Activated naive CD4-positive, alpha-beta T cell treated with anti-CD3 and anti-CD28 coated beads for 36 hours (primary cell): ENCODE data around the gene ARHGAP24. TPM values are rescaled to one million over a fixed set of nuclear protein-coding genes. Genes with fewer than 3 reads are reported as not detected.

Experiments used
- CTCF ChIA-PET: fragments of 350-600 bp; sonication (Branson Sonifier 250); formaldehyde crosslinking; loops from one replicate; lab custom pipeline; 2021; ENCODE audit warnings: antibody characterized with exemption; lab: Charles Lee
- DNase-seq: peaks from one replicate; pipeline ENCODE4 v3.0.0-alpha.2; 2020
- H3K27ac Mint-ChIP-seq: one replicate; pipeline ENCODE4 v1.8.0; 2021; ENCODE audit warnings: mild to moderate bottlenecking, mixed read lengths
- H3K27me3 Mint-ChIP-seq: one replicate; pipeline ENCODE4 v1.8.0; 2021; ENCODE audit warnings: low read depth, mixed read lengths
- H3K36me3 Mint-ChIP-seq: one replicate; pipeline ENCODE4 v1.8.0; 2021; ENCODE audit warnings: low read depth, mixed read lengths
- H3K4me1 Mint-ChIP-seq: one replicate; pipeline ENCODE4 v1.8.0; 2021; ENCODE audit warnings: low read depth, mixed read lengths
- H3K4me3 Mint-ChIP-seq: one replicate; pipeline ENCODE4 v1.8.0; 2021; ENCODE audit warnings: mild to moderate bottlenecking, moderate library complexity, mixed read lengths
- H3K9me3 Mint-ChIP-seq: one replicate; pipeline ENCODE4 v1.8.0; 2021; ENCODE audit warnings: mixed read lengths
- intact Hi-C: fragments of 100-400 bp; cut with micrococcal nuclease; formaldehyde crosslinking; loops from one replicate; pipeline ENCODE4 v1.15.1; 2023
- total RNA-seq, 2 experiments: library from RNA; stranded (reverse); gene quantifications; one replicate each; pipeline ENCODE4 v1.2.3, GENCODE V29; 2021

ARHGAP24 gene
- total RNA-seq, 2 experiments from 2014 or later, result not detected

GRCh38 chr4:85544751-85545150, 69.8 kb downstream of the ARHGAP24 start:
- CTCF ChIA-PET, result no interaction called here
- no peak overlapping the region for H3K4me3 Mint-ChIP-seq

DNA sequence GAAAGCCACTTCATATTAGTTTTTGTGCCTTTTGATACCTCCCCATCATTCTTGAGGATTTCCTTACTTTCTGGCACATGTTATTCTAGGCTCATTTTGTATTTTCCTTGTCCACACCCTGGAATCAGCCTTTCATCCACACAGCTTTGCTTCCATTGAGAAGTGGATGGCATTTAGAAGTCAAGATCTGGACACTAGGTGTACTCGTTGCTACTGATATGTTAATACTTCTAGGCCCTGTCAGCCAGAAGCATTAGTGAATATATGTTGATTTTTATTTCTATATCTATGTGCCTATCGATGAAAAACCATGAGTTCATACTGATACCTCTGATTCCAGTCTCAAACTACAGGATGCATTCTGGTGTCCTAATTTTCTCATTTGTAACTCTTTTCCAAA, 73.2 kb downstream of the ARHGAP24 start:
- Mint-ChIP-seq H3K27me3 (peaks cover 1% of the 10 kb centered on the region), H3K4me3 (no peak overlapping the region), H3K27ac (no peak overlapping the region), H3K9me3 (peaks cover 2% of the 10 kb centered on the region), H3K4me1 (no peaks in the 10 kb centered on the region), H3K36me3 (no peaks in the 10 kb centered on the region)
- DNase-seq, result no peak
- intact Hi-C loops, result no loop called here
- CTCF ChIA-PET, result no interaction called here

More at GRCh38 chr4:85544751-85545150, 69.8 kb downstream of the ARHGAP24 start:
- H3K9me3 Mint-ChIP-seq, result no peaks in the 10 kb centered on the region
- H3K27ac Mint-ChIP-seq, result no peak overlapping the region
- DNase-seq, result no peak
- no peaks in the 10 kb centered on the region for H3K27me3 Mint-ChIP-seq
- H3K4me1 Mint-ChIP-seq, result no peaks in the 10 kb centered on the region
- no peaks in the 10 kb centered on the region for H3K36me3 Mint-ChIP-seq
- intact Hi-C loops, result no loop called here

GRCh38 chr4:85548841-85549240, 73.9 kb downstream of the ARHGAP24 start:
- intact Hi-C loops, result no loop called here
- H3K36me3 Mint-ChIP-seq, result no peaks in the 10 kb centered on the region
- no peaks in the 10 kb centered on the region for H3K4me1 Mint-ChIP-seq
- no peak overlapping the region for H3K4me3 Mint-ChIP-seq
- CTCF ChIA-PET, result no interaction called here
- no peak for DNase-seq
- H3K27ac Mint-ChIP-seq, result no peak overlapping the region
- H3K27me3 Mint-ChIP-seq, result peaks cover 1% of the 10 kb centered on the region
- H3K9me3 Mint-ChIP-seq, result peaks cover 4% of the 10 kb centered on the region

GRCh38 chr4:85555206-85555605, 80.3 kb downstream of the ARHGAP24 start:
- intact Hi-C loops, result no loop called here
- no peak overlapping the region for H3K4me3 Mint-ChIP-seq
- peaks cover 1% of the 10 kb centered on the region for H3K27me3 Mint-ChIP-seq
- H3K4me1 Mint-ChIP-seq, result no peaks in the 10 kb centered on the region
- peaks cover 12% of the 10 kb centered on the region for H3K9me3 Mint-ChIP-seq
- H3K36me3 Mint-ChIP-seq, result no peaks in the 10 kb centered on the region
- DNase-seq, result no peak
- CTCF ChIA-PET, result no interaction called here
- no peak overlapping the region for H3K27ac Mint-ChIP-seq

- Mint-ChIP-seq H3K36me3 (no peaks in the 10 kb centered on the region), H3K27ac (no peak overlapping the region), H3K9me3 (peaks cover 12% of the 10 kb centered on the region), H3K4me1 (no peaks in the 10 kb centered on the region), H3K4me3 (no peak overlapping the region), H3K27me3 (peaks cover 1% of the 10 kb centered on the region)
- intact Hi-C loops, result no loop called here
- no peak for DNase-seq
- CTCF ChIA-PET, result no interaction called here
These were observed 81.3 kb downstream of the ARHGAP24 start for GRCh38 chr4:85556283-85556682.

DNA sequence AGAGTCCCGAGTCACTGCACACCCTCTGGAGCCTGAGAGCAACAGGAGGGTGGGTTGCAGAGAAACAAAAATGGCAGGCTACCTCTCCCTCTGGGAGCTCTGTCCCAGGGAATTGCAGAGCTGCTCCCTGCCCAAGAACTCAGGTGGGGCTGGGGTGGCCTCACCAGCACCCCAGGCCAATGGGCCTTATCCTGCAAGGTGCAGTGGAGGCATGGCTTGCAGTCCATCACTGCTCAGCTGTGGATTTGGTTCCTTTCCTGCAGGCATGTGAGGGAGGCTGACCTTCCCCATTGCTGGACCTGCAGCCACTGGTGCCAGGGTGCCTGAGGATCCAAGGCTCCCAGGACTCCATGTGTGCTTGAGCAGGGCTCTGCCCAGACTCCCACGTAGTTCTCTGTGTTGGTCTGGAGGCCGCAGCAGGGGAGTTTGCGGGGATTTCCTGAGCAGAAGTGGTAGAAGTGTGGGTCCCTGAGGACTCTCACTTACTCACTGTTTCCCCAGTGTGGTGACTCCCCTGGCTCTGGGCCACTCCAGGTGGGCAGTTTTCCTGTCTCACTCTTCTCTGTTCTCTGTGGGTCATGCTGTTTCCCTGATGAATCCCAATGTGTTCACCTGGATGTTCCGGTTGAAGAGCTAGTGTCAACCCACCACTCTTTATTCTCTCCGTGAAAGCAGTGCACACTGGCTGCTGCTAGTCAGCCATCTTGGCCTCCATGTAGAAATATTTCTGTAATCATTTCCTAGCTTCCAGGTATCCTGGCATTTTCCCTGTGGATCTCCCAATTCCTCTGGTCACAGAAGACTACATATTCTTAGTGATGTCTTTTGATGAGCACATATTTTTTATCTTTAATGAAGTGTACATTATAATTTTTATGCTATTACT, 82.3 kb downstream of the ARHGAP24 start:
- intact Hi-C loops, result no loop called here
- Mint-ChIP-seq H3K4me1 (no peaks in the 10 kb centered on the region), H3K27ac (no peak overlapping the region), H3K36me3 (no peaks in the 10 kb centered on the region), H3K4me3 (no peak overlapping the region), H3K27me3 (peaks cover 1% of the 10 kb centered on the region), H3K9me3 (peaks cover 12% of the 10 kb centered on the region)
- DNase-seq, result no peak
- CTCF ChIA-PET, result no interaction called here

DNA sequence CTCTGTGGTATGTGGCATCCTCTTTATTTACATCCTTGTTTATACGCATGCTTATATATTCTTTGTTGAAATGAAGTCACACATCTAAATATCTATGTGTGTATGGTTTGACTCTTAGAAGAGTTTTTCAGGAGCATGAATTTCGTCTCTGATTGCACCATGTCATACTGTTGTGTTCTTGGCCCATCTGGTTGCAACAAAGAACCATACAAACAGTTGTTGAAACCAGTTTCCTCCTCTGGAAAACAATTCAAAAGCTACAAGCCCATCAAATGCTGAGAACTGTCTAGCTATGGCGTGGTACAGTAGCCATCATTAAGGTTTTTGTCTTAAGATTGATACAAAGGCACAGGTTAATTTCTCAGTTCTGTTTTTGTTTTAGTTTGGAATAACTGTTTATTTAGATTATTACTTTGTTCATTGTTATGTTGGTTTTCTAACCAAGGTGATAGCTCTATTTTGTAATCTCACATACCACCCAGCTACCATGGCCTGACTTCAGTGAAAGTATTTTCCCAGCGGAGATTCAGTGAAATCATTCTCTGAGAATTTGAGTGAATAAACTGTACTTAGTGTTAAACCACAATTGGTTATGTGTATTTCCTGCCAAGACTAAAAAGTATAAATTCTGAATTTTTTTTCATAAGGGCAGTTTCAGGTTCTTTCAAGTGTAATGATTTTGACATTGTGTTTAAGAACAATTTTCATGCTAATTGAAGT, 91.0 kb downstream of the ARHGAP24 start:
- Mint-ChIP-seq H3K36me3 (no peaks in the 10 kb centered on the region), H3K4me1 (no peaks in the 10 kb centered on the region), H3K27ac (no peak overlapping the region), H3K4me3 (no peak overlapping the region), H3K9me3 (peaks cover 3% of the 10 kb centered on the region), H3K27me3 (no peaks in the 10 kb centered on the region)
- CTCF ChIA-PET, result no interaction called here
- no peak for DNase-seq
- intact Hi-C loops, result no loop called here

DNA sequence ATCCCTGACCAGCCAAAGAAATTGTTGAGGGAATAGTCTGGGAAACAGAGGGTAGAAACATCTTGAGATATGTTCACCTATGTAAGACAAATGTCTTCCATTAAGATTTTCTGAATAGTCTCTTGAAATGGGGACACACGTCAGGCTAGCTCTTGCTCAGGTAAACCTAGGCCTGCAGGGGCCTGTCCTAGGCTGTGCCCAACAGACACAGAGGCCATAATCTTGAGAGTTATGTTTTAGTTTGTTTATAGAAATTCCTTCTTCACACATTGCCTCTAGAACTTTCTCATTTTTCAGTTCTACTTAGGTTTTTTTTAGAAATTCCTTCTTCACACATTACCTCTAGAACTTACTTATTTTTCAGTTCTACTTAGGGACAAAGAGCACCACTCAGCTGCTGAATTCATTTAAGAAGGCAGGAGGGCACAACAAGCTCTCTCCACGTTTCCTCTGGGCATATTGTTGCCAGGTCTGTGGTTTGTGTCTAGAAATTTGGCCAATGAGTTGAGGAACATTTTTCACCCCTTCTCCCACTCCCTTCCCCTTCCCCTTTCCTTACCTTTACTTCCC, 94.9 kb downstream of the ARHGAP24 start:
- H3K27me3 Mint-ChIP-seq, result no peaks in the 10 kb centered on the region
- intact Hi-C loops, result no loop called here
- CTCF ChIA-PET, result no interaction called here

DNA sequence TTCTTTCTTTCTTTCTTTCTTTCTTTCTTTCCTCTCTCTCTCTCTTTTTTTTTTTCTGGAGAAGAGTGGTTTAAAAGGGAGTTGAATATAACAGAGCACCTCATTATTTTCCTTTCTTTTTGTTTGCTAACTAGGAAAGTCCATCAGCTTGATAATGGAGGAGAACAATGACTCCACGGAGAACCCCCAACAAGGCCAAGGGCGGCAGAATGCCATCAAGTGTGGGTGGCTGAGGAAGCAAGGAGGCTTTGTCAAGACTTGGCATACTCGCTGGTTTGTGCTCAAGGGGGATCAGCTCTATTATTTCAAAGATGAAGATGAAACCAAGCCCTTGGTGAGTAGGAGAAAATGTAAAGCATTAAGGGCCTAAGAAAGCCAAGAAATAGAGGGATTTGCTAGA, 95.4 kb downstream of the ARHGAP24 start:
- H3K4me3 Mint-ChIP-seq, result no peak overlapping the region

More for the DNA sequence above, 94.9 kb downstream of the ARHGAP24 start:
- Mint-ChIP-seq H3K4me1 (no peaks in the 10 kb centered on the region), H3K9me3 (peaks cover 3% of the 10 kb centered on the region), H3K4me3 (no peak overlapping the region), H3K36me3 (no peaks in the 10 kb centered on the region), H3K27ac (no peak overlapping the region)
- no peak for DNase-seq

DNA sequence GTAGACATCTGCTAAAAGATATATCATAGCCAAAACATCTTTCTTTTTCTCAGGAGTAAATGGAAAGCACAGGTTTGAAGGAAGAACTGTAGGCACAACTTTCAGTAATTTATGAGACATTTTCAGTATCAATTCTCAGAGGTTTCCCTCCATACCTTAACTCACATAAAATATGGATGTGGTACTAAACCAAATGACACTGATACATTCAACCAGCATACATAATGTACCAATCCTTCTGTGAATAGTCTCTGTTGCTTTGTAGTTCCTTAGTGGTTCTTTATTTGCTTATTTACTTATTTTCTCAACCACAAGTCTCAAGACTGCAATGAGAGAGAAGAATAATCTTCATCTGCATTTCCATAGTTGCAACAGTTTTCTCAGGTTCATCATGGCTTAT, 96.1 kb downstream of the ARHGAP24 start:
- intact Hi-C loops, result no loop called here

More for the DNA sequence above, 95.4 kb downstream of the ARHGAP24 start:
- Mint-ChIP-seq H3K36me3 (no peaks in the 10 kb centered on the region), H3K9me3 (peaks cover 3% of the 10 kb centered on the region), H3K4me1 (no peaks in the 10 kb centered on the region), H3K27me3 (no peaks in the 10 kb centered on the region), H3K27ac (no peak overlapping the region)
- DNase-seq, result no peak
- intact Hi-C loops, result no loop called here
- CTCF ChIA-PET, result no interaction called here

GRCh38 chr4:85573270-85573669, 98.3 kb downstream of the ARHGAP24 start:
- CTCF ChIA-PET, result no interaction called here
- Mint-ChIP-seq H3K4me3 (no peak overlapping the region), H3K4me1 (no peaks in the 10 kb centered on the region), H3K27me3 (no peaks in the 10 kb centered on the region), H3K27ac (no peak overlapping the region), H3K9me3 (peaks cover 3% of the 10 kb centered on the region), H3K36me3 (no peaks in the 10 kb centered on the region)
- intact Hi-C loops, result no loop called here
- no peak for DNase-seq

More for the DNA sequence above, 96.1 kb downstream of the ARHGAP24 start:
- no peaks in the 10 kb centered on the region for H3K4me1 Mint-ChIP-seq
- H3K27ac Mint-ChIP-seq, result no peak overlapping the region
- no peak for DNase-seq
- H3K36me3 Mint-ChIP-seq, result no peaks in the 10 kb centered on the region
- peaks cover 3% of the 10 kb centered on the region for H3K9me3 Mint-ChIP-seq
- H3K4me3 Mint-ChIP-seq, result no peak overlapping the region
- CTCF ChIA-PET, result no interaction called here
- H3K27me3 Mint-ChIP-seq, result no peaks in the 10 kb centered on the region

GRCh38 chr4:85577307-85577706, 102.4 kb downstream of the ARHGAP24 start:
- intact Hi-C loops, result no loop called here
- H3K27me3 Mint-ChIP-seq, result no peaks in the 10 kb centered on the region
- H3K36me3 Mint-ChIP-seq, result no peaks in the 10 kb centered on the region
- H3K9me3 Mint-ChIP-seq, result no peaks in the 10 kb centered on the region
- CTCF ChIA-PET, result no interaction called here
- no peak overlapping the region for H3K4me3 Mint-ChIP-seq
- no peak overlapping the region for H3K27ac Mint-ChIP-seq
- DNase-seq, result no peak
- H3K4me1 Mint-ChIP-seq, result no peaks in the 10 kb centered on the region
